ENCODE measurements around the gene AFF3. TPM values are rescaled to one million over a fixed set of nuclear protein-coding genes. Genes with fewer than 3 reads are reported as not detected.

Gene AFF3
- total and polyA plus RNA-seq, 2 experiments from 2014 or later: 7.3 to 7.8 TPM

DNA sequence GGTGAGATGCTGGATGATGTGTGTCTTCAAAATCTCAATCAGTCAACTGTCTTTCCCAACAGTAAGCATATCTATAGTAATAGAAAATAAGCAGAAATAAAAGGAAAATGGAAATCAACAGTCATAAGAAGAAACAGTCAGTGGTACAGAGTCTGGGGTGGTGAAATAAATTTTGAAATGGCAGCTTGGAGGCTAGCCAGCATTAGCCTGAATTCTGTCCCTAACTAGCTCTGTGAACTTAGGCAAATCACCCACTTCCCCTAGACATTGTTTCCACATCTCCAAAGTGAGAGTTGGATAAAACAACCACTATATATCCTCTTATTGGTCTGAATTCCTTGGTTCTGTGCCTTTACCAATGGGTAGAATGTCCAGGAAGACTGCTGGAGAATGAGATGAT is 462.9 kb downstream of the AFF3 start:
- H4K20me1 ChIP-seq (ENCODE audit: insufficient read depth, poor library complexity, severe bottlenecking): no peaks in the 10 kb centered on the region
- TF ChIP-seq EZH2 (IDR thresholded peaks at IDR 0.05; ENCODE audit: borderline replicate concordance): no peak
- TF ChIP-seq, protein P1, sequence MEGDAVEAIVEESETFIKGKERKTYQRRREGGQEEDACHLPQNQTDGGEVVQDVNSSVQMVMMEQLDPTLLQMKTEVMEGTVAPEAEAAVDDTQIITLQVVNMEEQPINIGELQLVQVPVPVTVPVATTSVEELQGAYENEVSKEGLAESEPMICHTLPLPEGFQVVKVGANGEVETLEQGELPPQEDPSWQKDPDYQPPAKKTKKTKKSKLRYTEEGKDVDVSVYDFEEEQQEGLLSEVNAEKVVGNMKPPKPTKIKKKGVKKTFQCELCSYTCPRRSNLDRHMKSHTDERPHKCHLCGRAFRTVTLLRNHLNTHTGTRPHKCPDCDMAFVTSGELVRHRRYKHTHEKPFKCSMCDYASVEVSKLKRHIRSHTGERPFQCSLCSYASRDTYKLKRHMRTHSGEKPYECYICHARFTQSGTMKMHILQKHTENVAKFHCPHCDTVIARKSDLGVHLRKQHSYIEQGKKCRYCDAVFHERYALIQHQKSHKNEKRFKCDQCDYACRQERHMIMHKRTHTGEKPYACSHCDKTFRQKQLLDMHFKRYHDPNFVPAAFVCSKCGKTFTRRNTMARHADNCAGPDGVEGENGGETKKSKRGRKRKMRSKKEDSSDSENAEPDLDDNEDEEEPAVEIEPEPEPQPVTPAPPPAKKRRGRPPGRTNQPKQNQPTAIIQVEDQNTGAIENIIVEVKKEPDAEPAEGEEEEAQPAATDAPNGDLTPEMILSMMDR (IDR thresholded peaks at IDR 0.05; ENCODE audit: poor library complexity): no peak
- no peak for TF ChIP-seq EZH2phosphoT487 (IDR thresholded peaks at IDR 0.05; ENCODE audit: low read depth, severe bottlenecking, unreplicated experiment)
- H3K9me2 ChIP-seq (replicated peaks; ENCODE audit: insufficient read depth): no peaks in the 10 kb centered on the region
- no peaks in the 10 kb centered on the region for H3K9me3 ChIP-seq (ENCODE audit: low read depth)
- H3K36me3 ChIP-seq (replicated peaks; ENCODE audit: insufficient read depth, low read depth): no peaks in the 10 kb centered on the region
- no peak overlapping the region for H3K4me2 ChIP-seq
- H3K27ac ChIP-seq: no peak overlapping the region
- H2AFZ ChIP-seq: no peak overlapping the region
- H3K27me3 ChIP-seq: no peaks in the 10 kb centered on the region
- H3K4me3 ChIP-seq: no peak overlapping the region
- no peaks in the 10 kb centered on the region for H3K79me2 ChIP-seq
- no peaks in the 10 kb centered on the region for H3K4me1 ChIP-seq (ENCODE audit: insufficient read depth)
- DNase-seq (ENCODE audit: low spot score): no peak

DNA sequence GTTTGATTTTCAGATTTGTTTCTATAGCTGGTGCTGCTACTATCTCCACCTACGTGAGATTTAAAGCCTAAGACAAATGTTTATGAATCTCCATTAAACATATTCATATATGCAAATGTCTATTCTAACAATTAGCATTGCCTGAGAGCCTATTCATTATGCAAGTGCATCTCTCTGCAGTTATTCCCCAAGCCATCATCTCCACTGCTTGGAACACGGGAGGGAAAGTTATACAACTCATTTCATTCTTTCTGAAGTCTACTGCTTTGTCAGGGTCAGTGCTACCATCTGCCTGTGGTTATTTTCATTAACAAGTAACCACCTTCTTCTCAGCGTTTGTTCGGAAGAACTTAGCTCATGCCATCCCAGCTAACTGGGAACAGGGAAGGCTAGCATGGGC is 463.8 kb downstream of the AFF3 start:
- Histone ChIP-seq H3K9me2 (replicated peaks; ENCODE audit: insufficient read depth) (no peaks in the 10 kb centered on the region), H3K27me3 (no peaks in the 10 kb centered on the region), H3K27ac (no peak overlapping the region), H3K4me2 (no peak overlapping the region), H3K36me3 (replicated peaks; ENCODE audit: insufficient read depth, low read depth) (no peaks in the 10 kb centered on the region), H3K9me3 (ENCODE audit: low read depth) (no peaks in the 10 kb centered on the region), H4K20me1 (ENCODE audit: insufficient read depth, poor library complexity, severe bottlenecking) (no peaks in the 10 kb centered on the region), H2AFZ (no peak overlapping the region), H3K79me2 (no peaks in the 10 kb centered on the region), H3K4me3 (no peak overlapping the region), H3K4me1 (ENCODE audit: insufficient read depth) (no peaks in the 10 kb centered on the region)
- TF ChIP-seq EZH2 (IDR thresholded peaks at IDR 0.05; ENCODE audit: borderline replicate concordance) (no peak), EZH2phosphoT487 (IDR thresholded peaks at IDR 0.05; ENCODE audit: low read depth, severe bottlenecking, unreplicated experiment) (no peak)
- TF ChIP-seq, protein P1 (IDR thresholded peaks at IDR 0.05; ENCODE audit: poor library complexity): no peak
- DNase-seq (ENCODE audit: low spot score): no peak
- WGBS (ENCODE audit: low lambda C conversion rate, missing lambda C conversion rate): 94% methylated on average over 4 of the region's 4 CpGs

DNA sequence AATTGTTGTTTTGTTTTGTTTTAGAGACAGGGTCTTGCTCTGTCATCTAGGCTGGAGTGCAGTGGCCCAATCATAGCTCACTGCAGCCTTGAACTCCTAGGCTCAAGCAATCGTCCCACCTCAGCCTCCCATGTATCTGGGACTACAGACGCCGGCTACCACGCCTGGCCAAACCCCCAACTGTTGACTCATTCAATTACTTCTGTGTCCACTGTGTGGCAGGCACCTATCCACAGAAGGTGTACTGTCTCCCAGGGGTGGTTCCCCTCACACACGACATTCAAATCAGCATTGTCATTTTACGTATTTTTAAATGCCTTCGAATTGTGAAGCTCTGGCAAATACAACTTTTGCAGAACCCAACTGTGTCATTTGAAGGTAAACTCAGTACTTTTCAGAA is 464.6 kb downstream of the AFF3 start:
- no peaks in the 10 kb centered on the region for H3K9me2 ChIP-seq (replicated peaks; ENCODE audit: insufficient read depth)
- no peak overlapping the region for H3K4me3 ChIP-seq
- no peak overlapping the region for H3K4me2 ChIP-seq
- no peak for DNase-seq (ENCODE audit: low spot score)
- H3K36me3 ChIP-seq (replicated peaks; ENCODE audit: insufficient read depth, low read depth): no peaks in the 10 kb centered on the region
- TF ChIP-seq EZH2phosphoT487 (IDR thresholded peaks at IDR 0.05; ENCODE audit: low read depth, severe bottlenecking, unreplicated experiment) (no peak), EZH2 (IDR thresholded peaks at IDR 0.05; ENCODE audit: borderline replicate concordance) (no peak)
- TF ChIP-seq, protein P1 (IDR thresholded peaks at IDR 0.05; ENCODE audit: poor library complexity): no peak
- no peaks in the 10 kb centered on the region for H3K27me3 ChIP-seq
- H3K79me2 ChIP-seq: no peaks in the 10 kb centered on the region
- H3K9me3 ChIP-seq (ENCODE audit: low read depth): no peaks in the 10 kb centered on the region
- H2AFZ ChIP-seq: no peak overlapping the region
- WGBS (ENCODE audit: low lambda C conversion rate, missing lambda C conversion rate): 91% methylated on average over 7 of the region's 7 CpGs
- H3K27ac ChIP-seq: no peak overlapping the region
- H4K20me1 ChIP-seq (ENCODE audit: insufficient read depth, poor library complexity, severe bottlenecking): no peaks in the 10 kb centered on the region
- no peaks in the 10 kb centered on the region for H3K4me1 ChIP-seq (ENCODE audit: insufficient read depth)

DNA sequence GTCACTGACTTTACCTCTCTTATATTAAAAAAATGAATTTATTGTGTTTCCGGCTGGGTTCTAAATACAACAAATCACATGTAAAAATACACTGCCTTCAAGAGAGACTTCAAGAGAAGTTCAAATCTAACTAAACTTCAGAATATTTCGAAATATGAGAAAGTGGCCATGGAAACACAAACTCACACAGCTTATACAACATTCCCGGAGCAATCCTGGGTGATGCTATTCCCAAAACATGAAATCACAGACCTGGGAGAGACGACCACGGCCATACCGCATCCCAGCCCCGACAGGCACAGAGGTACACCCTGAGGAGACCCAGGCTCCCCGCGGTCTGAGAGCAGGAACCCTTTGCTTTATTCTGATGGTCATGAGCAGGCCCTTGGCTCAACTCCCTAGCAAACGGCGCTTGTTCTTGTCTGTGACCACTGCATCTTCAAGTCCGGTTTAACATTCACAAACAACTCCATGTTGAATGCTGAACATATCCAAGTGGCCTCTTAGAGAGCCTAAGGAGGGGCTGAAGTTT is 467.2 kb downstream of the AFF3 start:
- TF ChIP-seq EZH2phosphoT487 (IDR thresholded peaks at IDR 0.05; ENCODE audit: low read depth, severe bottlenecking, unreplicated experiment) (no peak), EZH2 (IDR thresholded peaks at IDR 0.05; ENCODE audit: borderline replicate concordance) (no peak)
- TF ChIP-seq, protein P1 (IDR thresholded peaks at IDR 0.05; ENCODE audit: poor library complexity): no peak
- Histone ChIP-seq H3K4me1 (ENCODE audit: insufficient read depth) (no peaks in the 10 kb centered on the region), H3K9me3 (ENCODE audit: low read depth) (no peaks in the 10 kb centered on the region), H3K4me3 (no peak overlapping the region), H3K27ac (no peak overlapping the region), H3K27me3 (no peaks in the 10 kb centered on the region), H3K79me2 (no peaks in the 10 kb centered on the region), H3K9me2 (replicated peaks; ENCODE audit: insufficient read depth) (no peaks in the 10 kb centered on the region), H2AFZ (no peak overlapping the region), H3K4me2 (no peak overlapping the region), H4K20me1 (ENCODE audit: insufficient read depth, poor library complexity, severe bottlenecking) (no peaks in the 10 kb centered on the region), H3K36me3 (replicated peaks; ENCODE audit: insufficient read depth, low read depth) (no peaks in the 10 kb centered on the region)
- no peak for DNase-seq (ENCODE audit: low spot score)
- 90% methylated on average over 12 of the region's 12 CpGs for WGBS (ENCODE audit: low lambda C conversion rate, missing lambda C conversion rate)

All from hepatocyte (in vitro differentiated cells).